DOHH2 (cell line): ENCODE results near the gene LAPTM5.

ENCODE experiments used
- CTCF ChIP-seq: fragments of 200-600 bp; sonication (generic); IDR thresholded peaks from one replicate; pipeline ENCODE4 v1.5.1; 2014; ENCODE audit warnings: antibody characterized with exemption, mild to moderate bottlenecking, low read depth, low read length; ENCODE audit not compliant: poor library complexity, severe bottlenecking
- EZH2phosphoT487 ChIP-seq: fragments of 200-600 bp; sonication (generic); IDR thresholded peaks from 2 replicates; pipeline ENCODE4 v1.6.1; 2017; ENCODE audit warnings: borderline replicate concordance, mild to moderate bottlenecking, antibody characterized with exemption, low read length, moderate library complexity, mixed read lengths

- no peak for TF ChIP-seq EZH2phosphoT487
- TF ChIP-seq CTCF, result no peak
Measured at GRCh38 chr1:30702823-30703222, 54.8 kb downstream of the LAPTM5 start.
